Activated CD4-positive, alpha-beta T cell treated with anti-CD3 and anti-CD28 coated beads for 36 hours (primary cell): ENCODE measurements around the gene C8B. TPM values are rescaled to one million over a fixed set of nuclear protein-coding genes. Genes with fewer than 3 reads are reported as not detected.

ENCODE experiments used
- ATAC-seq: fragments of 200-7000 bp; cut with Tn5 transposase; one replicate; pipeline ENCODE4 v1.10.0; 2021; ENCODE audit warnings: mild to moderate bottlenecking, moderate library complexity
- CTCF ChIA-PET: fragments of 350-600 bp; sonication (Branson Sonifier 250); formaldehyde crosslinking; loops from one replicate; lab custom pipeline; 2021; ENCODE audit warnings: antibody characterized with exemption; lab: Charles Lee
- POLR2A ChIA-PET: fragments of 350-600 bp; sonication (Branson Sonifier 250); formaldehyde crosslinking; loops from one replicate; lab custom pipeline; 2021; ENCODE audit warnings: antibody characterized with exemption, inconsistent platforms; lab: Charles Lee
- DNase-seq: peaks from one replicate; pipeline ENCODE4 v3.0.0-alpha.2; 2020
- H3K27ac Mint-ChIP-seq: one replicate; pipeline ENCODE4 v1.8.0; 2021; ENCODE audit warnings: mixed read lengths
- H3K27me3 Mint-ChIP-seq: one replicate; pipeline ENCODE4 v1.8.0; 2021; ENCODE audit warnings: mixed read lengths
- H3K36me3 Mint-ChIP-seq: one replicate; pipeline ENCODE4 v1.8.0; 2021; ENCODE audit warnings: low read depth, mixed read lengths
- H3K4me1 Mint-ChIP-seq: one replicate; pipeline ENCODE4 v1.8.0; 2021; ENCODE audit warnings: mixed read lengths
- H3K4me3 Mint-ChIP-seq: one replicate; pipeline ENCODE4 v1.8.0; 2021; ENCODE audit warnings: mild to moderate bottlenecking, moderate library complexity, mixed read lengths
- H3K9me3 Mint-ChIP-seq: one replicate; pipeline ENCODE4 v1.8.0; 2021; ENCODE audit warnings: low read depth, mixed read lengths
- intact Hi-C, 2 experiments: fragments of 100-400 bp; cut with DNase I in 1 of 2; cut with micrococcal nuclease in 1 of 2; formaldehyde crosslinking; loops; one replicate each; pipeline versions ENCODE4 v1.14.2 to v1.15.1; 2022 to 2024; cut with DNase I, micrococcal nuclease
- total RNA-seq, 2 experiments: library from RNA; stranded (reverse); gene quantifications; one replicate each; pipeline ENCODE4 v1.2.3, GENCODE V29; 2021

Gene C8B
- total RNA-seq, 2 experiments from 2014 or later: not detected

DNA sequence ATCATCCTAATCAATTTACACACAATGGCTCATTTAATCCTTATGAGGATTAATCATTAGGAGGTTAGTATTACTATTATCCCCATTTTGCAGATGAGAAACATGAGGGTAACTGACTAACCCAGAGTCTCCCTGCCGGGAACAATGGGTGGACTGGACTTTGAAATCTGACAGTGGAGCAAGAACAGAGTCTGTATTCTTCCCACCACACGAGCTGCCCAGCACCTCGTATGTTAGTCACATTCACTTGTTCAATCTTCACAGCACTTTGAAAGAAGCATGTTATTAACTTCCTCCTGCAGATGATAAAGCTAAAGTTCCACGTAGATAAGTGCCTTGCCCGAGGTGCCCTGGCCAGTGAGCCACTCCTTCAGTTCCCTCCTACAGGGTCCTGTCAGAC is 12.4 kb downstream of the C8B start:
- Mint-ChIP-seq H3K4me3 (no peak overlapping the region), H3K27ac (no peak overlapping the region), H3K36me3 (no peaks in the 10 kb centered on the region), H3K4me1 (no peaks in the 10 kb centered on the region), H3K27me3 (no peaks in the 10 kb centered on the region), H3K9me3 (no peaks in the 10 kb centered on the region)
- ATAC-seq: no peak
- CTCF ChIA-PET: no interaction called here
- no peak for DNase-seq
- POLR2A ChIA-PET: no interaction called here
- intact Hi-C loops: no loop called here

DNA sequence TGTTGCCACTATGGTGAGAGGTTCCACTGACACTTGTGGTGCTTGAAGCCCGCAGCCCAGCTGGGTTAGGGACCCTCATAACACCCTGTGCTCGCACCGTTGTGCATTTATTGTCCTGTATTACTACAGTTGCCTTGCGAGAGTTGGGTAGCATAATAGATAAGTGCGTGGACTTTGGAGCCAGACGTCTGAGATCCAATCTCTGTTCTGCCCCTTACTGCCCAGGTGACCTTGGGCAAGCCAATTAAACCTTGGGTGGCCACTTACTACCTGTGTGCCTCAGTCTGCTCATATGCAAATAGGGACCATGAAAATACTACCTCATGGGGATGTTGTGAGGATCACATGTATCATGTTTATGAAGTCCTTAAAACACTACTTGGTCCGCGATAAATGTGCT is 13.3 kb downstream of the C8B start:
- DNase-seq (no peak), ATAC-seq (no peak)
- H3K4me3 Mint-ChIP-seq: no peak overlapping the region
- no peaks in the 10 kb centered on the region for H3K36me3 Mint-ChIP-seq
- no peaks in the 10 kb centered on the region for H3K9me3 Mint-ChIP-seq
- CTCF ChIA-PET: interaction anchor here (0.7 kb wide), 1 partner anchor 99 kb away, joined by 3 read pairs; no protein-coding TSS in a partner anchor
- intact Hi-C loops: no loop called here
- H3K4me1 Mint-ChIP-seq: no peaks in the 10 kb centered on the region
- POLR2A ChIA-PET: no interaction called here
- H3K27ac Mint-ChIP-seq: no peak overlapping the region
- H3K27me3 Mint-ChIP-seq: no peaks in the 10 kb centered on the region

DNA sequence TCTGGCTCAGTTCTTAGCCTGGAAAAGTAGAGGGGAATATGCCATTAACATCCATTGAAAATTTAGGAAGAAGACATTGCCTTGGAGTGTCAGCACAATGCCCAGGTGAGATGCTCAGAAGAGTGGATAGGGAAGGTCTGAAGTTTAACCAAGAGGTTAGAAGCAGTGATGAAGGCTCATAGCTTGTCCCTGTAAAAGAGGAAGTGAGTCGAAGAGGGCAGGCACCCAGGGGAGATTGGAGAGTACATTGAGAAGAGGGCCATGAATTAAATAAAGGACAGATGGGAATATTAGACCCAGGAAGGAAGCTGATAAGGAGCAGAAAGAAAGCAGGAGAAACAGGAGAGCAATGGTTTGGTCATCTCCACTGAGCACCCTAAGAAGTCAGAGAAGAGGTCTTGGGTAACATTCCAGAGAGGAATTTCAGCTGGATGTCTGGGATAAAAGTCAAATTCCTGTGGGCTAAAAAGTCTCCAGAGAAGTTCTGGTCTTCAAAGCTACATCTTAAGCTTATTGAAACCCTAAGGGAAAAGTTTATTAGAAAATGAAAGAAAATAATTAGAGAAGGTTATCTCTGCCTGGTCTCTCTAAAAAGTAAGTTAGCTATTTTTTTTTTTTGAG is 17.3 kb downstream of the C8B start:
- intact Hi-C loops: no loop called here
- H3K27ac Mint-ChIP-seq: no peak overlapping the region
- ChIA-PET POLR2A (no interaction called here), CTCF (interaction anchor here (0.7 to 1.0 kb wide), 2 partner anchors 10 to 35 kb away, joined by 3 read pairs; no protein-coding TSS in a partner anchor)
- H3K36me3 Mint-ChIP-seq: no peaks in the 10 kb centered on the region
- H3K4me1 Mint-ChIP-seq: no peaks in the 10 kb centered on the region
- DNase-seq (no peak), ATAC-seq (no peak)
- no peaks in the 10 kb centered on the region for H3K27me3 Mint-ChIP-seq
- no peaks in the 10 kb centered on the region for H3K9me3 Mint-ChIP-seq
- H3K4me3 Mint-ChIP-seq: no peak overlapping the region

DNA sequence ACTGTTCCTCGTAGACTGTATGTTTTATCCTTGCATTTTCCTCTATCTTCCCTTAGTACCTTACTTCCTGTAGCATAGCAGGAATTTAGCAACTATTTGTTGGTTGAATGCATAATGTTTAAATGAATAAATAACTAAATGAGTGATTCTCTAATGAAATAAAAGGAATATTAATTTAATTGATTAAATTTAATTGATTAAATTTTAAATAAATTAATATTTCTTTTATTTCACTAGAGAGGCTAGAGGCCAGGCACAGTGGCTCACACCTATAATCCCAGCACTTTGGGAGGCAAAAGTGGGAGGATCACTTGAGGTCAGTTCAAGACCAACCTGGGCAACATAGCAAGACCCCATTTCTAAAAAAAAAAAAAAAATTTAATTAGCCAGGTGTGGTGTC is 25.8 kb downstream of the C8B start:
- H3K27me3 Mint-ChIP-seq: peaks cover 9% of the 10 kb centered on the region
- CTCF ChIA-PET: no interaction called here
- H3K4me1 Mint-ChIP-seq: no peaks in the 10 kb centered on the region
- H3K36me3 Mint-ChIP-seq: no peaks in the 10 kb centered on the region
- ATAC-seq (no peak), DNase-seq (no peak)
- no peaks in the 10 kb centered on the region for H3K9me3 Mint-ChIP-seq
- intact Hi-C loops: no loop called here
- POLR2A ChIA-PET: no interaction called here
- no peak overlapping the region for H3K27ac Mint-ChIP-seq
- no peak overlapping the region for H3K4me3 Mint-ChIP-seq

DNA sequence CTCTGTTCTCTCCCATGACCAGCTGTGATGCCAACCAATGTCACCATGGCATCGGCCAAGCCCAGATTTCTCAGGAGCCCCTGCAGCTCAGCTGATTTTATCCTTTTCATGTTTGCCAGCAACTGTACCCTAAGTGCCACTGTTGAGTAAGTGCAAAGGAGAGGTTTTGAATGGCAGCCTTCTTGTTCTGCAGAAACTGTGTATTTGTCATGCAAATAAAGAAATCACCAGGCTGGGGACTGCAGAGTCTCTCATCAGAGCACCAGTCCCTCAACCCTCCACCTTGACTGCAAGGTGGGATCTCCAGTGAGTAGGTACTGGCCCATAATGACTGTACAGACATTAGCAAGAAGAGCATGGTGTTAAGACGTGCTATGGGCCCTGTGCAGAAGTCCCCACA is 26.6 kb downstream of the C8B start:
- H3K27ac Mint-ChIP-seq: no peak overlapping the region
- H3K9me3 Mint-ChIP-seq: no peaks in the 10 kb centered on the region
- POLR2A ChIA-PET: no interaction called here
- CTCF ChIA-PET: no interaction called here
- H3K36me3 Mint-ChIP-seq: no peaks in the 10 kb centered on the region
- intact Hi-C loops: no loop called here
- ATAC-seq: no peak
- no peak overlapping the region for H3K4me3 Mint-ChIP-seq
- no peaks in the 10 kb centered on the region for H3K4me1 Mint-ChIP-seq
- peaks cover 9% of the 10 kb centered on the region for H3K27me3 Mint-ChIP-seq
- no peak for DNase-seq

DNA sequence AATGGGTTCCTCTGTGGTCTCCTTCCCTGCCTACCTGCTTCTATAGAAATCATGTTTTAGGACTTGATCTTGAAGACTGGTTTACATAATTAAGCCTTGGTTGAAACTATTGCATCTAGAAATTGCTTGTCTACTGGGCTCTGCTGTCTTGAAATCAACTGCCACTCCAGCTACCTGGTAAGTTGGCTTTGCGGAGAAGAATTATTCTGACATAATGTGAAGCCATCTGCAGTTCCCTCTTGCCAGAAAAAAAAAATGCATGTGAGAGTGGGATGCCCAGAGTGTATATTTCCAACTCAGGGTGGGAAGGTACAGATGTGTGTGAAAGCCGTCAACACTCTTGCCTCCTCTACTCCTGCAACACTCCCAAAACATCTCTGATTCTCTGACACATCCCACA is 27.2 kb downstream of the C8B start:
- intact Hi-C loops: no loop called here
- no peak for DNase-seq
- ATAC-seq: no peak
- CTCF ChIA-PET: interaction anchor here (0.7 kb wide), 1 partner anchor 10 kb away, joined by 3 read pairs; no protein-coding TSS in a partner anchor
- no peaks in the 10 kb centered on the region for H3K9me3 Mint-ChIP-seq
- H3K27me3 Mint-ChIP-seq: peaks cover 9% of the 10 kb centered on the region
- no peaks in the 10 kb centered on the region for H3K4me1 Mint-ChIP-seq
- POLR2A ChIA-PET: no interaction called here
- H3K27ac Mint-ChIP-seq: no peak overlapping the region
- no peaks in the 10 kb centered on the region for H3K36me3 Mint-ChIP-seq
- H3K4me3 Mint-ChIP-seq: no peak overlapping the region

DNA sequence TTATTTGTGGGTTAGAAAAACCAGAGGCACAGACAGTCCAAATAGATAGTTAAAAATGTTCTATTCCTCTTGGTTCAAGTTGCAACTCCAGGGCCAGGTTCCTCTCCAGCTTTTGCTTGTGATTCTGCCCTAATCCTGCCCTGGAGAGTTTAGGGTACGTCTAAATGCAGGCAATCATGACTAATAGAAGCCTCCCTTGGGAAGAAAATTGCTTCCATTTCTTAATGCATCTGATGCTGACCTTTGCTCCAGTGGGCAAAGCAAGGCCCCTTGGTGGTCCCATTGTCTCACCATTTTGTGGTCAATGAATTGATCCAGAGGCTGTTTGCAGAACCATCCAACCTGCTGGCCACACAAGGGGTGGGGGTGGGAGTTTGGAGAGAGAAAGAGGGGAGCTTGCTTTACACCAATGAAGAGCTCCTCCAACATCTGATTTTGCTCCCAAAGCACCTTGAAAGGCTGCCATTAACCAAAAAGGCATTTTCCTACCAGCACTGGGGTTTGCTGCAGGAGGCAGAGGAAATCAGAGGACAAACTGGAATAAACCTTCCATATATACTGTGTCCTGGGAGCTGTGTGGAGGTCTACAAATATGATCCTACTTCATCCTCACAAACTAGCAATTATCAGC is 31.3 kb downstream of the C8B start:
- DNase-seq: no peak
- Mint-ChIP-seq H3K4me3 (no peak overlapping the region), H3K9me3 (no peaks in the 10 kb centered on the region), H3K4me1 (no peaks in the 10 kb centered on the region), H3K27me3 (peaks cover 4% of the 10 kb centered on the region), H3K36me3 (no peaks in the 10 kb centered on the region), H3K27ac (no peak overlapping the region)
- intact Hi-C loops: no loop called here
- no peak for ATAC-seq
- POLR2A ChIA-PET: no interaction called here
- CTCF ChIA-PET: no interaction called here

DNA sequence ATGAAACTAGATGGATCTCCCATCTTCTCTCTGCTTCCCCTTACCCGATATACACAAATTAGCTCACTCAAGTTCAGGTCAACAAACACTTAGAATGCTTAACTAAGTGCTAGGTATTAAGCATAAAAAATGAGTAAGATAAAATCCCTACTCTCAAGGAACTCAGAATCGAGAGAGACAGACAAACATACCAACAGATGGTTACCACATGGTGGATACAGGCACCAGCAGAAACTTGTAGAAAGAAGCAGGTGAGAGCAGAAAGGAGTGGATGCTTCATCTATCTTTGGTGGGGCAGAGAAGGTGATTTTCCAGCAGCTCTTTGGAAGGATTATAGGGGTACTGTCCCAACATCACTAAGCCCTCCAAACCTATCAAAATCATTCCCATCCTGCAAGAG is 32.2 kb downstream of the C8B start:
- POLR2A ChIA-PET: no interaction called here
- no peaks in the 10 kb centered on the region for H3K4me1 Mint-ChIP-seq
- no peak overlapping the region for H3K27ac Mint-ChIP-seq
- no peak for ATAC-seq
- no peak overlapping the region for H3K4me3 Mint-ChIP-seq
- peaks cover 4% of the 10 kb centered on the region for H3K27me3 Mint-ChIP-seq
- no peaks in the 10 kb centered on the region for H3K9me3 Mint-ChIP-seq
- CTCF ChIA-PET: interaction anchor here (0.7 kb wide), 1 partner anchor 1220 kb away, joined by 4 read pairs; no protein-coding TSS in a partner anchor
- no peaks in the 10 kb centered on the region for H3K36me3 Mint-ChIP-seq
- intact Hi-C loops: no loop called here
- no peak for DNase-seq

DNA sequence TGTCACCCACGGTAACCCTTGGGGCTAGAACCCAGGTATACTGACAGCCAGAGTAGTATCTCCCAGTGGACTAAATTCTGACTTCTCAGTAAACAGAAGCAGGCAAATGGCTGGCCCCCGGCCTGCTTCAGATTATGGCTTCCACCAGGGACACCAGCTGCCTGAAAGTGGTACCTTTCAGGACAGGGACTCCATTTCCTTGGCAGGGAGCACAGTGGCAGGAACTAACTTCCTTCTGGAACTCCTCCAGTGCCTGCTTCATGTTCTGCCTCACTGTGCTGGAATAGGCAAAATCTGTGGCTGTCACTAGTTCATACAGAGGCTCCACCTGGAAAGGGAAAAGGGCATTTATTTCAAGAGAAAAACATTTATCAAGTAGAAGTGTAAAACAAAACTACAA is 32.7 kb downstream of the C8B start:
- CTCF ChIA-PET: interaction anchor here (0.7 kb wide), 1 partner anchor 1221 kb away, joined by 4 read pairs; no protein-coding TSS in a partner anchor
- Mint-ChIP-seq H3K4me1 (no peaks in the 10 kb centered on the region), H3K27me3 (peaks cover 4% of the 10 kb centered on the region), H3K36me3 (no peaks in the 10 kb centered on the region), H3K27ac (no peak overlapping the region), H3K4me3 (no peak overlapping the region), H3K9me3 (no peaks in the 10 kb centered on the region)
- intact Hi-C loops: no loop called here
- POLR2A ChIA-PET: no interaction called here
- DNase-seq: no peak
- ATAC-seq: no peak

DNA sequence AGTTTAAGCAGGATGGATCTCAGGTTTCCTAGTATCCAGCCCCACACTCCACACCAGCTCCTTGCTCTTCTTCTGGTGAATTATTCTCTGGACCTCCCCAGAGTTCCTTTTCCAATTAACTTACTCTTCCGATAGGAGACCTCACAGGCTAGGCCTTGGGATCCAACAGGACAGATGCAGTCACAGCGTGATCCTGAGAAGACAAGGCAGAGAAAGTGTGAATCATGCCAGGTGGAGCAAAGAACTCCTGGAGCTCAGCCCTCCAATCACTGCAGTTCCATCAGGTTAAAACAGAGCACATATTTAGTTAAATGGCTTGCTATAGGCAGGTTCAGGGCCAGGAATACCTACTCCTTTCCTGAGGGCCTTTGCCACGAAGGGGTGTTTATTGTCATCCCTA is 34.1 kb downstream of the C8B start:
- ATAC-seq (no peak), DNase-seq (no peak)

DNA sequence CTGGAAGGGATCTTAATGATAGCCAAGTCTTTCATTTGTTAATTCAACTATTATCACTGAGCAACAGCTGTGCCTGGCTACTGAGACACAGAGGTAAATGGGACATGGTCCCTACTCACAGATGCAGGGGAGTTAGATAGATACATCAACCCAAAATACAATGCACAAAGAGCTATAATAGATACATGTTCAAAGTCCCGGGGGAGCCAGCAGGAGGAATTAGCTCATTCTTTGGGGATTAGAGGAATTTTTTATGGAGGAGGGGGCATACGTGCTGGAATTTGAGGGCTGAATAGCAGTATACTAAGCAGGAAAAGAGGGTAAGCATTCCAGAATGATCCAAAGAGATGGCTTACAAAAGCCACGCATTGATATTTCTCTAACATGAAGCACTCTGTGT is 34.6 kb downstream of the C8B start:
- Mint-ChIP-seq H3K36me3 (no peaks in the 10 kb centered on the region), H3K27ac (no peak overlapping the region), H3K9me3 (no peaks in the 10 kb centered on the region), H3K27me3 (peaks cover 2% of the 10 kb centered on the region), H3K4me3 (no peak overlapping the region), H3K4me1 (no peaks in the 10 kb centered on the region)
- DNase-seq (no peak), ATAC-seq (no peak)
- intact Hi-C loops: no loop called here
- POLR2A ChIA-PET: interaction anchor here (0.7 kb wide), 1 partner anchor 499 kb away, joined by 3 read pairs; no protein-coding TSS in a partner anchor
- CTCF ChIA-PET: no interaction called here

More for the DNA sequence above, 34.1 kb downstream of the C8B start:
- ChIA-PET CTCF (no interaction called here), POLR2A (no interaction called here)
- peaks cover 2% of the 10 kb centered on the region for H3K27me3 Mint-ChIP-seq
- no peak overlapping the region for H3K4me3 Mint-ChIP-seq
- intact Hi-C loops: no loop called here
- H3K9me3 Mint-ChIP-seq: no peaks in the 10 kb centered on the region
- H3K4me1 Mint-ChIP-seq: no peaks in the 10 kb centered on the region
- H3K27ac Mint-ChIP-seq: no peak overlapping the region
- H3K36me3 Mint-ChIP-seq: no peaks in the 10 kb centered on the region

DNA sequence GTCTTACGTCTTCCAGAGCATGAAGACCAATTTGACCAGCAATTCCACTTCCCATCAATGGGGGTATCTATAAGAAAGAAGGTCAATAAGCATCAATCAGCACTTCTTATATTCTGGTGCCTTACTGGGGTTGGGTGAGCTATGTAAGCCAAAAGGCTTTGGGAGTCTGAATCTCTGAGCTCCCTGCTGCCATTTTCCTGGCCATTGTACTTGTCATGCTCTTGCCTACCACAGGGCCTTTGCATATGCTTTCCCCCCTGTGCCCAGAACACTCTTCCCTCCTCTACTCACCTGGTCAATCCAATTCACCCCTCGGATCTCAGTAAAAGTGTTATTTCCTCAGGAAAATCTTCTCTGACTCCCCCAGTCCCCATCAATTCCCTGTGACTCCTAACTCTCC is 36.3 kb downstream of the C8B start:
- no peak overlapping the region for H3K4me3 Mint-ChIP-seq
- ChIA-PET CTCF (interaction anchor here (0.7 to 1.0 kb wide), 2 partner anchors 62 to 79 kb away, joined by 3 read pairs; no protein-coding TSS in a partner anchor), POLR2A (no interaction called here)
- DNase-seq (no peak), ATAC-seq (no peak)
- intact Hi-C loops: no loop called here
- H3K27me3 Mint-ChIP-seq: no peaks in the 10 kb centered on the region
- no peaks in the 10 kb centered on the region for H3K36me3 Mint-ChIP-seq
- H3K9me3 Mint-ChIP-seq: no peaks in the 10 kb centered on the region
- no peaks in the 10 kb centered on the region for H3K4me1 Mint-ChIP-seq
- H3K27ac Mint-ChIP-seq: no peak overlapping the region
